Activated naive CD4-positive, alpha-beta T cell treated with anti-CD3 and anti-CD28 coated beads for 36 hours (primary cell): Measurements from ENCODE around the gene PIK3R2. TPM values are rescaled to one million over a fixed set of nuclear protein-coding genes. Genes with fewer than 3 reads are reported as not detected.
"Not testable (repeated sequence)": the region's sequence is repeated elsewhere in the genome, so short reads cannot be mapped to it uniquely, and the experiment has no call there.

Source experiments
- CTCF ChIA-PET: fragments of 350-600 bp; sonication (Branson Sonifier 250); formaldehyde crosslinking; loops from one replicate; lab custom pipeline; 2021; ENCODE audit warnings: antibody characterized with exemption; lab: Charles Lee
- DNase-seq: peaks from one replicate; pipeline ENCODE4 v3.0.0-alpha.2; 2020
- H3K27ac Mint-ChIP-seq: one replicate; pipeline ENCODE4 v1.8.0; 2021; ENCODE audit warnings: mild to moderate bottlenecking, mixed read lengths
- H3K27me3 Mint-ChIP-seq: one replicate; pipeline ENCODE4 v1.8.0; 2021; ENCODE audit warnings: low read depth, mixed read lengths
- H3K36me3 Mint-ChIP-seq: one replicate; pipeline ENCODE4 v1.8.0; 2021; ENCODE audit warnings: low read depth, mixed read lengths
- H3K4me1 Mint-ChIP-seq: one replicate; pipeline ENCODE4 v1.8.0; 2021; ENCODE audit warnings: low read depth, mixed read lengths
- H3K4me3 Mint-ChIP-seq: one replicate; pipeline ENCODE4 v1.8.0; 2021; ENCODE audit warnings: mild to moderate bottlenecking, moderate library complexity, mixed read lengths
- H3K9me3 Mint-ChIP-seq: one replicate; pipeline ENCODE4 v1.8.0; 2021; ENCODE audit warnings: mixed read lengths
- intact Hi-C: fragments of 100-400 bp; cut with micrococcal nuclease; formaldehyde crosslinking; loops from one replicate; pipeline ENCODE4 v1.15.1; 2023
- total RNA-seq, 2 experiments: library from RNA; stranded (reverse); gene quantifications; one replicate each; pipeline ENCODE4 v1.2.3, GENCODE V29; 2021

PIK3R2 gene
- total RNA-seq, 2 experiments from 2014 or later, result 16.1 to 16.3 TPM

- CTCF ChIA-PET, result interaction anchor here (0.7 to 1.0 kb wide), 2 partner anchors 17 to 110 kb away, joined by 3 read pairs; no protein-coding TSS in a partner anchor
- no peak for DNase-seq
- Mint-ChIP-seq H3K27ac (no peak overlapping the region), H3K4me1 (peaks cover 22% of the 10 kb centered on the region), H3K9me3 (no peaks in the 10 kb centered on the region), H3K4me3 (no peak overlapping the region), H3K36me3 (peaks cover 6% of the 10 kb centered on the region), H3K27me3 (no peaks in the 10 kb centered on the region)
- intact Hi-C loops, result no loop called here
These were observed 4.6 kb downstream of the PIK3R2 start for GRCh38 chr19:18157465-18158063.

GRCh38 chr19:18158467-18158866 lies 5.5 kb downstream of the PIK3R2 start:
- no peak for DNase-seq
- Mint-ChIP-seq H3K36me3 (peaks cover 10% of the 10 kb centered on the region), H3K27ac (no peak overlapping the region), H3K9me3 (no peaks in the 10 kb centered on the region), H3K27me3 (no peaks in the 10 kb centered on the region), H3K4me1 (peaks cover 22% of the 10 kb centered on the region), H3K4me3 (no peak overlapping the region)
- intact Hi-C loops, result no loop called here
- CTCF ChIA-PET, result interaction anchor here (1.0 kb wide), 1 partner anchor 16 kb away, joined by 3 read pairs; no protein-coding TSS in a partner anchor

GRCh38 chr19:18159059-18159616 lies 6.2 kb downstream of the PIK3R2 start:
- H3K27me3 Mint-ChIP-seq, H3K4me3 Mint-ChIP-seq, DNase-seq, intact Hi-C loops, H3K27ac Mint-ChIP-seq, H3K9me3 Mint-ChIP-seq: not testable (repeated sequence)
- Mint-ChIP-seq H3K4me1 (peaks cover 18% of the 10 kb centered on the region), H3K36me3 (peaks cover 11% of the 10 kb centered on the region)
- CTCF ChIA-PET, result interaction anchor here (0.6 to 1.8 kb wide), 4 partner anchors 60 to 115 kb away, joined by 4 to 5 read pairs (median 4); no protein-coding TSS in a partner anchor

- intact Hi-C loops, result loop anchor here (2.0 kb wide), 1 partner anchor 45 kb away; the partner anchor contains the start of gene RAB3A
- H3K27me3 Mint-ChIP-seq, result no peaks in the 10 kb centered on the region
- H3K36me3 Mint-ChIP-seq, result peaks cover 11% of the 10 kb centered on the region
- H3K27ac Mint-ChIP-seq, result no peak overlapping the region
- no peak for DNase-seq
- H3K4me1 Mint-ChIP-seq, result peaks cover 13% of the 10 kb centered on the region
- CTCF ChIA-PET, result interaction anchor here (0.6 to 2.3 kb wide), 6 partner anchors 8 to 150 kb away, joined by 3 to 15 read pairs (median 4); no protein-coding TSS in a partner anchor
- no peaks in the 10 kb centered on the region for H3K9me3 Mint-ChIP-seq
- H3K4me3 Mint-ChIP-seq, result no peak overlapping the region
These were observed 6.8 kb downstream of the PIK3R2 start for GRCh38 chr19:18159810-18160209.

GRCh38 chr19:18160493-18160970 lies 7.6 kb downstream of the PIK3R2 start:
- intact Hi-C loops, result loop anchor here (2.0 kb wide), 1 partner anchor 44 kb away; the partner anchor contains the start of gene RAB3A
- CTCF ChIA-PET, result interaction anchor here (0.6 to 2.3 kb wide), 7 partner anchors 9 to 151 kb away, joined by 3 to 15 read pairs (median 4); partner anchors contain the start of gene MAST3
- H3K27me3 Mint-ChIP-seq, result no peaks in the 10 kb centered on the region
- peaks cover 10% of the 10 kb centered on the region for H3K4me1 Mint-ChIP-seq
- H3K27ac Mint-ChIP-seq, result no peak overlapping the region
- H3K9me3 Mint-ChIP-seq, result no peaks in the 10 kb centered on the region
- H3K36me3 Mint-ChIP-seq, result peaks cover 11% of the 10 kb centered on the region
- DNase-seq, result peak; percentile 32
- H3K4me3 Mint-ChIP-seq, result peak overlapping the region; percentile 76

GRCh38 chr19:18160971-18161635 lies 8.1 kb downstream of the PIK3R2 start:
- Mint-ChIP-seq H3K4me3 (peak overlapping the region; percentile 76), H3K27me3 (no peaks in the 10 kb centered on the region), H3K27ac (no peak overlapping the region), H3K4me1 (peaks cover 10% of the 10 kb centered on the region), H3K9me3 (no peaks in the 10 kb centered on the region), H3K36me3 (peaks cover 17% of the 10 kb centered on the region)
- peak; percentile 77 for DNase-seq
- CTCF ChIA-PET, result interaction anchor here (0.8 to 2.3 kb wide), 9 partner anchors 9 to 152 kb away, joined by 3 to 15 read pairs (median 4); partner anchors contain the start of gene MAST3
- intact Hi-C loops, result loop anchor here (1.0 to 2.0 kb wide), 2 partner anchors 8 to 44 kb away; partner anchors contain the start of genes PIK3R2 and RAB3A

- H3K27ac Mint-ChIP-seq, result no peak overlapping the region
- peaks cover 10% of the 10 kb centered on the region for H3K4me1 Mint-ChIP-seq
- no peak for DNase-seq
- CTCF ChIA-PET, result interaction anchor here (0.6 to 2.3 kb wide), 8 partner anchors 9 to 73 kb away, joined by 3 to 15 read pairs (median 4); partner anchors contain the start of gene MAST3
- H3K36me3 Mint-ChIP-seq, result peaks cover 20% of the 10 kb centered on the region
- intact Hi-C loops, result loop anchor here (1.0 to 2.0 kb wide), 2 partner anchors 8 to 43 kb away; partner anchors contain the start of genes PIK3R2 and RAB3A
- H3K4me3 Mint-ChIP-seq, result peak overlapping the region; percentile 36
- H3K9me3 Mint-ChIP-seq, result no peaks in the 10 kb centered on the region
- no peaks in the 10 kb centered on the region for H3K27me3 Mint-ChIP-seq
These were observed 8.7 kb downstream of the PIK3R2 start for GRCh38 chr19:18161636-18162002.

- intact Hi-C loops, result no loop called here
- Mint-ChIP-seq H3K9me3 (no peaks in the 10 kb centered on the region), H3K27me3 (no peaks in the 10 kb centered on the region), H3K27ac (no peak overlapping the region), H3K36me3 (peaks cover 27% of the 10 kb centered on the region), H3K4me1 (peaks cover 10% of the 10 kb centered on the region), H3K4me3 (no peak overlapping the region)
- DNase-seq, result no peak
- CTCF ChIA-PET, result interaction anchor here (0.6 to 5.2 kb wide), 4 partner anchors 23 to 209 kb away, joined by 3 to 35 read pairs (median 3); no protein-coding TSS in a partner anchor
These were observed 11.1 kb downstream of the PIK3R2 start for GRCh38 chr19:18164072-18164471.

GRCh38 chr19:18165794-18166544 lies 13.0 kb downstream of the PIK3R2 start:
- Mint-ChIP-seq H3K4me1 (peaks cover 4% of the 10 kb centered on the region), H3K27me3 (no peaks in the 10 kb centered on the region), H3K27ac (no peak overlapping the region), H3K4me3 (no peak overlapping the region), H3K36me3 (peaks cover 28% of the 10 kb centered on the region), H3K9me3 (no peaks in the 10 kb centered on the region)
- intact Hi-C loops, result no loop called here
- CTCF ChIA-PET, result interaction anchor here (0.6 to 5.2 kb wide), 6 partner anchors 10 to 78 kb away, joined by 3 to 35 read pairs (median 4); partner anchors contain the start of gene MPV17L2
- no peak for DNase-seq

- CTCF ChIA-PET, result interaction anchor here (0.7 to 5.2 kb wide), 4 partner anchors 11 to 79 kb away, joined by 3 to 35 read pairs (median 4); partner anchors contain the start of gene MPV17L2
- H3K9me3 Mint-ChIP-seq, result no peaks in the 10 kb centered on the region
- H3K4me1 Mint-ChIP-seq, result no peaks in the 10 kb centered on the region
- peaks cover 30% of the 10 kb centered on the region for H3K36me3 Mint-ChIP-seq
- H3K27me3 Mint-ChIP-seq, result no peaks in the 10 kb centered on the region
- H3K4me3 Mint-ChIP-seq, result no peak overlapping the region
- H3K27ac Mint-ChIP-seq, result no peak overlapping the region
- intact Hi-C loops, result no loop called here
- DNase-seq, result no peak
These were observed 14.0 kb downstream of the PIK3R2 start for GRCh38 chr19:18167011-18167410.

GRCh38 chr19:18167975-18168645 lies 15.1 kb downstream of the PIK3R2 start:
- Mint-ChIP-seq H3K4me1 (no peaks in the 10 kb centered on the region), H3K27me3 (no peaks in the 10 kb centered on the region), H3K36me3 (peaks cover 29% of the 10 kb centered on the region), H3K27ac (no peak overlapping the region), H3K9me3 (no peaks in the 10 kb centered on the region), H3K4me3 (no peak overlapping the region)
- DNase-seq, result peak; percentile 76
- CTCF ChIA-PET, result interaction anchor here (0.5 to 5.2 kb wide), 8 partner anchors 12 to 110 kb away, joined by 3 to 35 read pairs (median 4); no protein-coding TSS in a partner anchor
- intact Hi-C loops, result loop anchor here (1.0 kb wide), 2 partner anchors 55 to 105 kb away; no protein-coding TSS in a partner anchor
